Heart right ventricle (tissue), 16 donors: ENCODE measurements around the gene CHRNA4. TPM values are rescaled to one million over a fixed set of nuclear protein-coding genes. Genes with fewer than 3 reads are reported as not detected.

Experiments used
- ATAC-seq, 8 donors: fragments of 200-7000 bp; cut with Tn5 transposase; one replicate each; pipeline ENCODE4 v1.9.1; 2020; ENCODE audit warnings: mild to moderate bottlenecking in 8 of 8, moderate library complexity in 8 of 8, moderate number of reproducible peaks in 1 of 8
- DNase-seq, 2 donors: peaks; one replicate each; pipeline ENCODE4 v3.0.0-alpha.2; 2020
- H3K27ac ChIP-seq, 10 donors: fragments of 200-600 bp; sonication (generic) in 2 of 10; one replicate each; pipeline versions ENCODE4 v1.5.0 to v1.8.0; 2020 to 2022; ENCODE audit warnings: mild to moderate bottlenecking in 3 of 10
- H3K27me3 ChIP-seq, 7 donors: fragments of 200-600 bp; one replicate each; pipeline ENCODE4 v1.8.0; 2021 to 2022; ENCODE audit warnings: mild to moderate bottlenecking in 2 of 7
- H3K36me3 ChIP-seq, 9 donors: fragments of 200-600 bp; sonication (generic) in 1 of 9; one replicate each; pipeline versions ENCODE4 v1.5.0 to v1.8.0; 2020 to 2022; ENCODE audit warnings: mild to moderate bottlenecking in 2 of 9
- H3K4me1 ChIP-seq, 9 donors: fragments of 200-600 bp; sonication (generic) in 1 of 9; one replicate each; pipeline versions ENCODE4 v1.5.0 to v1.8.0; 2020 to 2022; ENCODE audit warnings: mild to moderate bottlenecking in 4 of 9
- H3K4me3 ChIP-seq, 10 donors: fragments of 200-600 bp; sonication (generic) in 2 of 10; one replicate each; pipeline versions ENCODE4 v1.5.0 to v1.8.0; 2020 to 2022; ENCODE audit warnings: mild to moderate bottlenecking in 7 of 10, moderate library complexity in 2 of 10
- H3K9me3 ChIP-seq, 11 donors: fragments of 200-600 bp in 10 of 11; sonication (generic) in 2 of 11; one replicate each; pipeline versions ENCODE4 v1.5.0 to v1.8.0; 2013 to 2022; ENCODE audit warnings: mild to moderate bottlenecking in 2 of 11, control low read depth in 1 of 11, moderate library complexity in 1 of 11
- CTCF ChIP-seq, 9 donors: fragments of 200-600 bp; sonication (generic) in 2 of 9; IDR thresholded peaks; one replicate each; pipeline versions ENCODE4 v1.5.0 to v1.8.0; 2021 to 2022; ENCODE audit warnings: antibody characterized with exemption in 9 of 9, mild to moderate bottlenecking in 5 of 9, moderate library complexity in 1 of 9
- WGBS, 2 donors: extraction: QIAGEN DNeasy Blood & Tissue Kit; methylation state at CpG; one replicate each; pipeline ENCODE4 v1.1.7; 2013; ENCODE audit warnings: inconsistent platforms in 1 of 2; 5-methylcytosine and 5-hydroxymethylcytosine counted together
- intact Hi-C, 10 donors: fragments of 100-400 bp; cut with DNase I; formaldehyde crosslinking; loops; one replicate each; pipeline versions ENCODE4 v1.11.1 to v1.14.2; 2022
- polyA plus RNA-seq, 2 donors: library from polyadenylated mRNA; stranded (reverse); fragments of 200-250 nt; gene quantifications; one replicate each; pipeline ENCODE4 v1.2.3, GENCODE V29; 2013
- total RNA-seq, 10 donors: library from RNA; stranded (reverse); fragmentation: NEBNext Ultra II Directional in 3 of 10; extraction: Animal tissue kit (Norgen Biotek cat#: 25700) in 3 of 10; gene quantifications; one replicate each; pipeline versions ENCODE4 v1.2.1 to v1.2.4, GENCODE V29; 2021 to 2023
- donor health status: Arrhythmogenic right ventricular cardiomyopathy.
- donor health status: ischemic (EF 13 %, LVEDD 7.1; RV severe dilation, severe dysfunction).
- donor health status: healthy with polysubstance abuse.
- donor health status: DM: no; HTN: yes; CAD: no.
- donor health status: DM: no; HTN: no; CAD: no.
- donor health status: ischemic (EF 25% LVEDD 6.9; RV normal size, moderate dysfunction).
- donor health status: ischemic (EF 25% LVEDD 5.7; RV mildly dilated, moderate dysfunction).
- donor health status: healthy.
- donor health status: DM: yes; HTN: yes; CAD: no.
- donor health status: Ischemic cardiomyopathy.
- donor health status: ischemic (EF 35%, LVEDD 5.7; RV mildly dilated, moderate dysfunction).
- donor health status: nonischemic (EF 11% LVEDD 7.7; RV severe dilation, severe dysfunction).
- donor health status: DM: yes; HTN: yes; CAD: no.
- donor health status: PGD.
- donor health status: ischemic (EF 29% LVEDD 5.4; RV normal size, mild dysfunction).
- donor health status: nonischemic (EF 23%, LVEDD 6.1; RV moderate dilation, normal function).

CHRNA4 gene
- total and polyA plus RNA-seq, 12 donors: 0.06 to 1.5 (median 0.90) TPM; not detected in 4

DNA sequence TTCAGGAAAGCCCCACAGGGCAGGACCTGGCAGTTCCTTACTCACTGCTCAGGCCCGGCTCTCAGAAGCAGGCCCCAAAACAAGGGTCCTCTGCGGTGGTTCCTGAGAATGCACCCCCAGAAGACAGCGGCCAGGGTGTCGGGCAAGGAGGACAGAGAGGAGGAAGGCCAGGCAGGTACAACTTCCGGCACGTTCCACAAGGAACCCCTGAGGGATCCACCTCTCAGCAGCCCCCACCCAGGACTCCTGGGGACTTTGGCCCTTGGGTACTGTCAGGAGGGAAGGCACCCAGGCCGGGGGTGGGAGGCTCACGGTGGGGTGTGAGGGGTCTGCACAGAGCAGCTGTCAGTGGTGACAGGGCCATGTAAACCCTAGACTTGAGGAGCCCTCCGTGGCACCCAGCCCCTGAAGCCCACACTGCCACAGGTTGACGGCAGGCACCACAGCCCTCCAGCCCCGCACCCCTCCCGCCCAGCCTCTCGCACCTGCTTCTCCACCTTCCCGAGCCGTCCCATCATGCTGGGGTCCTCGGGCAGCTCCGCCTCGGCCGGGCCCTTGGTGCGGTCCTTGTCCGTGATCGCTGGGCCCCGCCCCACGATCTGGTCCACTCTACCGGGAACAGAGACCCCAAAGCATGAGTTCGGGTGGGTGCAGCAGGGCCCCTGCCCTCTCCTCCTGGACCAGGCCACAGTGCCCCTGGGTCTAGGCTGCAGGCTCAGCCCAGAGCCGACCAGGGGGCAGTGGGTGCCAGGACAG, 47.0 kb upstream of the CHRNA4 start:
- Histone ChIP-seq H3K4me3 (no peak overlapping the region), H3K4me1 (peaks cover 0 to 7% (median 0%) of the 10 kb centered on the region in 9 donors), H3K9me3 (no peaks in the 10 kb centered on the region), H3K36me3 (no peaks in the 10 kb centered on the region), H3K27ac (no peak overlapping the region), H3K27me3 (peaks cover 8 to 43% (median 27%) of the 10 kb centered on the region in 7 donors)
- no peak for ATAC-seq
- no peak for DNase-seq
- WGBS, 2 donors: 91 to 92% methylated on average over 27 of the region's 27 CpGs
- no peak for TF ChIP-seq CTCF (IDR thresholded peaks at IDR 0.05)
- intact Hi-C loops: no loop called here

DNA sequence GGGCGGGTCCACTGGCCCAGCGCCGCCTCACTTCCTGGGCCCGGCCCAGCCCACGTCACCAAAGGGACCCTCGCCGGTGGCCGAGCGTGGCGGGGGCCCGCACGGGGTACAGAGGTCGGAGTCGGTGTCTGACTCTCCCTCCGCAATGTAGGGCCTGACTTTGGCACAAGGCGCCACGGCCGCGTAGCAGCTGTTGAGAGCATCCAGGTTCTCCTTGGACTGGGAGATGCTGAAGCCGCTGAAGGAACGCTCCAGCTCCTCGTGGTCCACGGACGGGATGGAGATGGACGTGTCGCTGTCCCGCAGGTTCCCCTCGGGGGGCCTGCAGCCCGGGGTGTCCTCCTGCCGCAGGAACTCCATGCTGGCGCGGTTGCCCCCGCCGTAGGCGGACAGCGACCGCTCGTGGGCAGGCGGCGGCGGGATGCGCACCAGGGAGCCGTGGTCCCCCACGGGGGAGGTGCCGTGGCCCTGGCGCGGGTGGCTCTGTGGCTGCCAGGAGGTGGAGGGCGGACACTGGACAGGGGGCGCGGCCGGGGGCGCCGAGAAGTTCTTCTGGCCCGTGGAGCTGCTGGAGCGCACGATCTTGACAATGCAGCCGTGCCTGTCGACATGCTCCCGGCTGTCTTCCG, 45.6 kb upstream of the CHRNA4 start:
- Histone ChIP-seq H3K27me3 (peaks cover 4 to 42% (median 18%) of the 10 kb centered on the region in 7 donors), H3K27ac (no peak overlapping the region), H3K36me3 (no peaks in the 10 kb centered on the region), H3K4me3 (no peak overlapping the region), H3K4me1 (no peaks in the 10 kb centered on the region), H3K9me3 (no peaks in the 10 kb centered on the region)
- intact Hi-C loops: no loop called here
- ATAC-seq (no peak), DNase-seq (no peak)
- TF ChIP-seq CTCF (IDR thresholded peaks at IDR 0.05): no peak
- 93 to 94% methylated on average over 59 to 60 of the region's 60 CpGs for WGBS, 2 donors

GRCh38 chr20:63406011-63406410, 44.9 kb upstream of the CHRNA4 start:
- no peaks in the 10 kb centered on the region for H3K4me1 ChIP-seq
- peaks cover under 1 to 41% (median 11%) of the 10 kb centered on the region in 7 donors for H3K27me3 ChIP-seq
- WGBS, 2 donors: 78 to 84% methylated on average over 23 of the region's 23 CpGs
- ATAC-seq (no peak), DNase-seq (no peak)
- no peaks in the 10 kb centered on the region for H3K36me3 ChIP-seq
- H3K4me3 ChIP-seq: no peak overlapping the region
- no peaks in the 10 kb centered on the region for H3K9me3 ChIP-seq
- TF ChIP-seq CTCF (IDR thresholded peaks at IDR 0.05): no peak
- intact Hi-C loops: no loop called here
- no peak overlapping the region for H3K27ac ChIP-seq

- Histone ChIP-seq H3K36me3 (no peaks in the 10 kb centered on the region), H3K27me3 (peaks cover 2 to 46% (median 7%) of the 10 kb centered on the region in 7 donors), H3K27ac (no peak overlapping the region), H3K4me3 (no peak overlapping the region), H3K9me3 (no peaks in the 10 kb centered on the region), H3K4me1 (no peaks in the 10 kb centered on the region)
- ATAC-seq: peak in 2 of 8 donors; percentile 40 to 41
- 65 to 69% methylated on average over 29 to 31 of the region's 31 CpGs for WGBS, 2 donors
- TF ChIP-seq CTCF (IDR thresholded peaks at IDR 0.05): no peak
- DNase-seq: no peak
- intact Hi-C loops: no loop called here
These were observed 44.1 kb upstream of the CHRNA4 start for GRCh38 chr20:63405102-63405730.
